Tibial nerve (tissue), 4 donors: Measurements from ENCODE around the gene UGGT2.

Experiments
- EP300 ChIP-seq, 2 donors: sonication (generic); formaldehyde crosslinking; IDR thresholded peaks; one replicate each; pipeline ENCODE4 v1.6.1; 2017; ENCODE audit warnings: antibody characterized with exemption in 2 of 2, mild to moderate bottlenecking in 1 of 2
- TF ChIP-seq, protein P1 (sequence below), 5 experiments: fragments of 200-600 bp in 3 of 5; fragments of 450-650 bp in 2 of 5; sonication (generic) in 3 of 5; IDR thresholded peaks; one replicate each; pipeline ENCODE4 v1.5.1; 2016 to 2019; ENCODE audit warnings: antibody characterized with exemption in 5 of 5, mild to moderate bottlenecking in 3 of 5, moderate library complexity in 2 of 5

DNA sequence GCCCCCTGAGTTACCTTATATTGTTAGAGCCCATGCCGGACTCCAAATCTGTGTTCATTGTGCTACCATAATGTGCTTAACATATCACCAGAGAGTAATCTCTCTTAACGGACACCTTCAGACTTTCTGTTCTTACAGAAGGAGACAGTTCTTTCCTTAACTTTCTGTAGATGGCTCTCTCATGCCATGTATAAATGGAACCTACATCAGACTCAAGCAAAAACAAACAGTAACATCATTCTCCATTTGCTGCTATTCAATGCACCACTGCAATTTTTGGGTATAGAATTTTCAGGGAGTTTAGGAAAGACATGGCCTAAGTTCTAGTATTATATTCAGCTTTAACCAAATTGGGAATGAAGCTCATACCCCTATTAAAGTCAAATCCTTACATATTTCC, 12.6 kb upstream of the UGGT2 start:
- no peak for TF ChIP-seq EP300 (IDR thresholded peaks at IDR 0.05)
- TF ChIP-seq, protein P1, sequence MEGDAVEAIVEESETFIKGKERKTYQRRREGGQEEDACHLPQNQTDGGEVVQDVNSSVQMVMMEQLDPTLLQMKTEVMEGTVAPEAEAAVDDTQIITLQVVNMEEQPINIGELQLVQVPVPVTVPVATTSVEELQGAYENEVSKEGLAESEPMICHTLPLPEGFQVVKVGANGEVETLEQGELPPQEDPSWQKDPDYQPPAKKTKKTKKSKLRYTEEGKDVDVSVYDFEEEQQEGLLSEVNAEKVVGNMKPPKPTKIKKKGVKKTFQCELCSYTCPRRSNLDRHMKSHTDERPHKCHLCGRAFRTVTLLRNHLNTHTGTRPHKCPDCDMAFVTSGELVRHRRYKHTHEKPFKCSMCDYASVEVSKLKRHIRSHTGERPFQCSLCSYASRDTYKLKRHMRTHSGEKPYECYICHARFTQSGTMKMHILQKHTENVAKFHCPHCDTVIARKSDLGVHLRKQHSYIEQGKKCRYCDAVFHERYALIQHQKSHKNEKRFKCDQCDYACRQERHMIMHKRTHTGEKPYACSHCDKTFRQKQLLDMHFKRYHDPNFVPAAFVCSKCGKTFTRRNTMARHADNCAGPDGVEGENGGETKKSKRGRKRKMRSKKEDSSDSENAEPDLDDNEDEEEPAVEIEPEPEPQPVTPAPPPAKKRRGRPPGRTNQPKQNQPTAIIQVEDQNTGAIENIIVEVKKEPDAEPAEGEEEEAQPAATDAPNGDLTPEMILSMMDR (IDR thresholded peaks at IDR 0.05), result no peak
